ENCODE data around the gene MAD1L1.

The MAD1L1 gene

DNA sequence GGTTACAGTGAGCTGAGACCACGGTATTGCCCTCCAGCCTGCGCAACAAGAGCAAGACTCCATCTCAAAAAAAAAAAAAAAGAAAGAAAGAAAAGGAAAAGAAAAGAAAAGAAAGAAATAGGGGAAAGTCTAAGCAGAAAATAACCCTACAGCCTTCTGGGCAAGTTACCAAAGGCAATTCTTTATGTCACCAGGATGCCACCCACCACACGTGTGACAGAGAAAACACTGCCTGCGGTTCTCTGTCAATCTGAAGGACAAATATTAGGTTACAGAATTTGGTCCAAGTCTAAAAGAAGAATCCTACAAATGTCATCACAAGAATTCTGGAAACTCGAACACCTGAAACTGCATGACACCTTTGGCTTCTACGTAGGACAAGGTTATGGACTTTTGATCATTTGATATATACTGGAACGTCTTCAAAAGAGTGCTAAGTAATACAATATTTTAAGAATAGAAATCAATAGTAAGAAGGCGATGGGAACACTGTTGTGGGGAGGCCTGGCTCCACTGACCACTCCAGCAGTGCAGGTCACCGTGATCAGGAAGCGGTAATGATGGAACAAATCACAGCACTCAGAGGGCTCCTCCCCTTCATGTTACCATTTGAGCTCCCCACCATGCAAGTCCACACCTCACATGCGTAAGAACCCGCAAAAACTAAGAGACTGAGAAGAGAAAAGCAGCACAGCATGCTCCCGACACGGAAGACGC is 75.8 kb downstream of the MAD1L1 start:
- DNase-seq (ENCODE audit: low read depth), result no peak

- DNase-seq (ENCODE audit: low read depth), result no peak
Observed at GRCh38 chr7:2154831-2155230, 77.9 kb downstream of the MAD1L1 start.

- no peak for DNase-seq (ENCODE audit: low read depth)
Observed at GRCh38 chr7:2154121-2154520, 78.6 kb downstream of the MAD1L1 start.

DNA sequence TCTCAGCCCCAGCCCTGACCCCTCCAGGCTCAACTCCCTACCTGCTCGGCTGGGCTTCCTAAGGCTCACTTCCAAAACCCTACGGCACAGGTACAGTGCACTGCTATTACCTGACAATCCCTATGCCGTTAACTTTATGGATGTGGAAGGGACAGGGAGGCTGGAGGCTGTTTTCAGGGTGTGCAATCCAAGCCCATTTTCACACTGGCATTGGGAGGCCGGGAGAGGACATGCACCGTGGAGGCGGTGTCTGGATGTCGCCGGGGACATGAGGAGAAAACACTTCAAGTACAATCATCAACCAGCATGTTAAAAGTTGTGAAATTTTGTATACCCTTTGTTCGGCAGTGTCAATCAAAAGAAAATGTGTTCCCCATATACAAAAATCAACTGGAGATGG is 80.1 kb downstream of the MAD1L1 start:
- DNase-seq (ENCODE audit: low read depth), result no peak

DNA sequence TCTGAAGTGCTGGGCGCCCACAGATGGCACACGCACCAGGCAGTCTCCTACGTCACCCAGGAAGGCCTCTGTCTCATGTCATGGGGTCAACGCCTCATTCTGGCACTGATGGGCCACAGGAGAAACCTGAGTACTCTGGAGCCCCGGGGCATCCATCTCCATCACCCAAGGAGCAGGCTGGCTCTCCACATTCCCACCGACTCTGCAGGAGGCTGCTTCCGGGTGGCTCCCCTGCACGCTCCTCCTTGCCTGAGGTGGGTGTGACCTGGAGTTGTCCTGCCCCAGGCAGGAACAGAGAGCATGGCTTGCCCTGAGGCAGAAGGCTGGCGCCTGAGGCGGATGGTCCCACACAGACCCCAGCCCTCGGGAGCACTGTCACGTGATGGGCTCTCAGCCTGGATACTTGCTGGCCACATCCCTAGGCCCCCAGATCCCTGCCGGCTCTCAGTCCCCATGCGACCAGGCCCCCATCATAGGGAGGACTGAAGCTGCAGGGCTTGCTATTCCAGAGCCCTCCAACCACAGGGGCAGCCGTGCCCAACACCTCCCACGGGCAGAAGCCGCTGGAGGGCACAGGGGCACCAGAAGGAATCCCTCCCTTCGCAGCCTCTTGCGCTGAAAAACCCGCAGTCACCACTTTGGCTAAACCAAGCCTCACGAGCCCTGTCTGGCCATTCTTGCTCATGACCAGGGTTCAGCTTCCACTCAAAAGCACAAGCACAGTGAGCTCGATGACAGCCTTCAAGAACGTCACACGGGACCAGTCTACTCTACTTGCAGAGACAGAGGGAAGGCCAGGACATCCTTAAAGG is 80.7 kb downstream of the MAD1L1 start:
- DNase-seq (ENCODE audit: low read depth), result no peak

- no peak for DNase-seq (ENCODE audit: low read depth)
Observed at GRCh38 chr7:2151237-2151636, 81.5 kb downstream of the MAD1L1 start.

- no peak for DNase-seq (ENCODE audit: low read depth)
Observed at GRCh38 chr7:2150445-2150815, 82.3 kb downstream of the MAD1L1 start.

DNA sequence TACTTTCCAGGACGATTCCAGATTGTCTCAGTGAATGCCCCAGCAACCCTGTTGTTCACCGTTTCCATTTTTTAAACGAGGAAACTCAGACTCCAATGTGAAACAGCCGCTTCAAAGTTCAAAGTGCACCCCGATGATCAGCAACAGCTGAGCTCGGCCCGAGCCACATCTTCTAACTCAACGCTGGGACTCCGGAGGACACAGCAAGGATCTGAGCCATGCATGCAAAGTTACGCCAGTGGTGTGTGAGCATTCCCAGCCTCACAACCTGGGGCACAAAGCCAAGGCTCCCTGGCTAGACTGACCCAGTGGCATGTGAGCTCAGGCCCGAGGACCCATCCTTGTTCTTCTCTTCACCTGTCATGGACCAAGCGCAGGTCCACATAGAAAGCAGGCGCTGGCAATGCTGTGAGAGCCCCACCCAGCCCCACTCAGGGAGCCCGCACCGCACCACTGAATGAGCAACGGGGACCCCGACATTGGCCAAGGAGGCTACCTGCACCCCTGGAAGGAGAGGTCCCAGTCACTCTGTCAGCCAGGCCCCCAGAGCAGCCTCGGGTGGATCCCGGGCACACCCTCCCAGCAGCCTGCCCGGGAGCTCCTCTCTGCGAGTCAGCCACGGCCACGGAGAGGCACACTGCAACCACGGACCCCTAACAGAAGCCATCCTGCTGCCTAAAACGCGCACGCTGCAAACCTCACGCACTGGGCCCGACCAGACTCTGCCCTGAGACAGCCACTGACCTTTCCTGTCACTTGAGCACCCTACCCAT is 82.9 kb downstream of the MAD1L1 start:
- DNase-seq (ENCODE audit: low read depth), result no peak

GRCh38 chr7:2148814-2149213 is 83.9 kb downstream of the MAD1L1 start:
- no peak for DNase-seq (ENCODE audit: low read depth)

GRCh38 chr7:2148189-2148588 is 84.6 kb downstream of the MAD1L1 start:
- DNase-seq (ENCODE audit: low read depth), result no peak

GRCh38 chr7:2146676-2147472 is 85.9 kb downstream of the MAD1L1 start:
- DNase-seq (ENCODE audit: low read depth), result no peak

DNA sequence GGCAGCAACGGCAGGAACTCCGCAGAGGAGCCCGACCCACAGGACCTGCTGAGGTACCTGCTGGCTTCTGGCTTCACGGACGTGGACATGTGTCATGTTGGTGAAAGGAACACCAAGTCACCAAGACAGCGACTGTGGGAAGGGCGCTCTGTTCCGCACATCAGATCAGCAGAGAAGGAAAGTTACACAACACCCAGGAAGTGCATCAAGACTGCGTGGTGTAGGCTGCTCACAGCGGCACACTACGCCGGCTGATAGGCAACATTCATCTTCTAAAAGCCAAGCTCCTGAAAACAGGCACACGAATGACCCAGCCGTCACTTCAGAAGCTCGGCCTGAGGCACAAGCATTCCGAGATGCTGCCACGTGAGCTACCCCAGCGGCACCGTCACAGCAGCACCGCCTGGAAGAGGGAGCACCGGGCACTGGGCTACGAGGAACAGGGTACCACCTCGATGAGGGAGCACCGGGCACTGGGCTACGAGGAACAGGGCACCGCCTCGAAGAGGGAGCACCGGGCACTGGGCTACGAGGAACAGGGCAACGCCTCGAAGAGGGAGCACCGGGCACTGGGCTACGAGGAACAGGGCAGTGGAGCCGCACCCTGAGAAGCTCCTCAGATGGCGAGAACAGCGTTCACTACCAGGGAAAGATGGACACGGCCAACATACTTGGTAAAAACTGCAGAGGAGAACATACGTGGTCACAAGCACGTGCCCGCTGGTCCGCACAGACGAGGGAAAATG is 86.7 kb downstream of the MAD1L1 start:
- DNase-seq (ENCODE audit: low read depth), result no peak

GRCh38 chr7:2144926-2145325 is 87.8 kb downstream of the MAD1L1 start:
- no peak for DNase-seq (ENCODE audit: low read depth)

GRCh38 chr7:2143981-2144595 is 88.7 kb downstream of the MAD1L1 start:
- DNase-seq (ENCODE audit: low read depth), result no peak

DNA sequence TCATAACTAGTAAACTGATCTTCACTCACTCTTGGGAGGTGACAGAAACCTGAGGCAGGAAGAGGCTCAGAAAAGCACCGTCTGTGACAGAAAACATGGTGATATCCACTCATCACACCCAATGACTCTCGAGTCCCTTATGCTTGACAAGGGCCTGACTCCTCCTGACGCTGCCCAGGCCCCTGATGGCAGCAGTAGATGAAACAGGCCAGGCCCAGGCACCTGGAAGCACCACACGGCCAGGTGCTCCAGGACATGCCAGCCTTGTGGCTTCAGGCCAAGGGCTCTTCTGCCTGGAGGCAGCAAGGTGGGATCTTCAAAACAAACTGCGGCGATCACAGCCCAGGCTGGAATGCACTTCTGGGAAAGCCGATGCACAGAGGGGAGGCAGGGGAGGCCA is 89.3 kb downstream of the MAD1L1 start:
- DNase-seq (ENCODE audit: low read depth), result no peak

- DNase-seq (ENCODE audit: low read depth), result no peak
Observed at GRCh38 chr7:2142386-2142785, 90.4 kb downstream of the MAD1L1 start.

DNA sequence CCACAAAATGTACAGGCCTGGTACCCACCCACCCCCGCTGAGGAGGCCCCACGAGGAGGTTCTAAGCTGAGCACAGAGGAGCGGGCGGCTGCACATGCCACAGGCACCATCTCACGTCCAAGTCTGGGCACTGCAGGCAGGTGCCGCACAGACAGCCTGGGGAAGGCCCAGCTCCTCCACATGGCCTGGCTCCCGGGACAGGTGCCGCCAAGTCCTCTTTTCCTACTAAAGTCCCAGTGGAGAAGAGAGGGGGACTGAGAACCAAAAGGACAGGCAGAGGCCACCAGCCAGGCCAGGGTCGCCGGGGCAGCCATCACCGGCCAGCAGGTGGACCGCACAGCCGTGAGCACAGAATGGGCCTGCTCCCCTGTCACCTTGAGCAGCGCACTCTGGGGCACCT is 91.1 kb downstream of the MAD1L1 start:
- DNase-seq (ENCODE audit: low read depth), result no peak

- no peak for DNase-seq (ENCODE audit: low read depth)
Observed at GRCh38 chr7:2141021-2141410, 91.7 kb downstream of the MAD1L1 start.

- DNase-seq (ENCODE audit: low read depth), result no peak
Observed at GRCh38 chr7:2140216-2141020, 92.3 kb downstream of the MAD1L1 start.
